Coronary artery (tissue), 2 donors: ENCODE measurements around the gene ARHGAP22.

Experiments used
- DNase-seq: peaks from one replicate; pipeline ENCODE4 v3.0.0-alpha.2; 2017; ENCODE audit warnings: low spot score
- H3K27ac ChIP-seq, 2 donors: fragments of 200-600 bp; sonication (generic); one replicate each; pipeline ENCODE4 v1.5.1; 2016 to 2019
- H3K4me3 ChIP-seq: fragments of 200-600 bp; sonication (generic); 2 replicates; pipeline ENCODE4 v1.5.1; 2016; ENCODE audit warnings: mild to moderate bottlenecking, moderate library complexity
- CTCF ChIP-seq: fragments of 200-600 bp; sonication (generic); IDR thresholded peaks from one replicate; pipeline ENCODE4 v1.5.1; 2019; ENCODE audit warnings: antibody characterized with exemption

Gene ARHGAP22

GRCh38 chr10:48501226-48501625 is 103.6 kb downstream of the ARHGAP22 start:
- DNase-seq = peak; percentile 40

GRCh38 chr10:48500771-48501170 is 104.1 kb downstream of the ARHGAP22 start:
- Histone ChIP-seq H3K4me3 (no peak overlapping the region), H3K27ac (no peak overlapping the region)
- DNase-seq = no peak
- TF ChIP-seq CTCF = no peak

More at GRCh38 chr10:48501226-48501625, 103.6 kb downstream of the ARHGAP22 start:
- Histone ChIP-seq H3K4me3 (no peak overlapping the region), H3K27ac (no peak overlapping the region)
- no peak for TF ChIP-seq CTCF

GRCh38 chr10:48498940-48499510 is 105.8 kb downstream of the ARHGAP22 start:
- TF ChIP-seq CTCF = no peak
- no peak overlapping the region for H3K4me3 ChIP-seq
- H3K27ac ChIP-seq = no peak overlapping the region
- DNase-seq = peak; percentile 60

GRCh38 chr10:48497780-48498770 is 106.8 kb downstream of the ARHGAP22 start:
- DNase-seq = peak; percentile 35
- H3K4me3 ChIP-seq = no peak overlapping the region
- TF ChIP-seq CTCF = no peak
- no peak overlapping the region for H3K27ac ChIP-seq

- TF ChIP-seq CTCF = no peak
- H3K27ac ChIP-seq = no peak overlapping the region
- peak; percentile 74 for DNase-seq
These were observed 107.8 kb downstream of the ARHGAP22 start for GRCh38 chr10:48496831-48497779.

GRCh38 chr10:48496105-48496830 is 108.6 kb downstream of the ARHGAP22 start:
- no peak for DNase-seq
- no peak overlapping the region for H3K4me3 ChIP-seq
- H3K27ac ChIP-seq = no peak overlapping the region
- no peak for TF ChIP-seq CTCF

More at GRCh38 chr10:48496831-48497779, 107.8 kb downstream of the ARHGAP22 start:
- no peak overlapping the region for H3K4me3 ChIP-seq
